OCI-LY1 (cell line): Measurements from ENCODE around the gene PIGU.

Experiments used
- H2AFZ ChIP-seq: fragments of 200-600 bp; sonication (generic), shearing (Covaris generic); 2 replicates; pipeline ENCODE4 v1.6.0; 2014; ENCODE audit warnings: antibody characterized with exemption, mild to moderate bottlenecking, low read length
- H3F3A ChIP-seq: fragments of 200-600 bp; sonication (generic), shearing (Covaris generic); 2 replicates; pipeline ENCODE4 v1.6.0; 2014; ENCODE audit warnings: mild to moderate bottlenecking, antibody characterized with exemption, low read length, moderate library complexity; ENCODE audit not compliant: insufficient read depth
- H3K27ac ChIP-seq: fragments of 200-600 bp; sonication (generic); 2 replicates; pipeline ENCODE4 v1.5.1; 2014; ENCODE audit warnings: low read length, mixed run types, mild to moderate bottlenecking, low read depth; ENCODE audit not compliant: poor library complexity, severe bottlenecking
- H3K27me3 ChIP-seq: fragments of 200-600 bp; sonication (generic); 2 replicates; pipeline ENCODE4 v1.6.0; 2014; ENCODE audit warnings: antibody characterized with exemption, mild to moderate bottlenecking, low read length, moderate library complexity; ENCODE audit not compliant: insufficient read depth
- H3K36me3 ChIP-seq: fragments of 200-600 bp; sonication (generic); 2 replicates; pipeline ENCODE4 v1.6.1; 2014; ENCODE audit warnings: mild to moderate bottlenecking, antibody characterized with exemption, low read length, moderate library complexity, mixed read lengths; ENCODE audit not compliant: insufficient read depth
- H3K4me1 ChIP-seq: fragments of 200-600 bp; sonication (generic); 2 replicates; pipeline ENCODE4 v1.5.1; 2014; ENCODE audit warnings: mild to moderate bottlenecking, low read length, moderate library complexity; ENCODE audit not compliant: insufficient read depth, severe bottlenecking
- H3K4me2 ChIP-seq: fragments of 200-600 bp; sonication (generic), shearing (Covaris generic); 2 replicates; pipeline ENCODE4 v1.6.1; 2014; ENCODE audit warnings: low read length
- H3K4me3 ChIP-seq: fragments of 200-600 bp; sonication (generic); 2 replicates; pipeline ENCODE4 v1.5.1; 2014; ENCODE audit warnings: low read length, low read depth, mild to moderate bottlenecking, mixed read lengths; ENCODE audit not compliant: poor library complexity, severe bottlenecking
- H3K79me2 ChIP-seq: fragments of 200-600 bp; shearing (Covaris generic); 2 replicates; pipeline ENCODE4 v1.6.1; 2016; ENCODE audit warnings: mixed run types, low read length, mixed read lengths; ENCODE audit not compliant: insufficient read depth
- H3K9ac ChIP-seq: fragments of 200-600 bp; sonication (generic), shearing (Covaris generic); 2 replicates; pipeline ENCODE4 v1.6.1; 2014; ENCODE audit warnings: mild to moderate bottlenecking, low read length, mixed read lengths
- H3K9me2 ChIP-seq: fragments of 200-600 bp; sonication (generic), shearing (Covaris generic); 2 replicates; pipeline ENCODE4 v1.6.1; 2014; ENCODE audit warnings: low read depth, mild to moderate bottlenecking, low read length, mixed read lengths
- H3K9me3 ChIP-seq: fragments of 200-600 bp; shearing (Covaris generic); 2 replicates; pipeline ENCODE4 v1.6.1; 2014; ENCODE audit warnings: low read length, mixed read lengths
- H4K20me1 ChIP-seq: fragments of 200-600 bp; sonication (generic), shearing (Covaris generic); 2 replicates; pipeline ENCODE4 v1.6.0; 2016; ENCODE audit warnings: mild to moderate bottlenecking, low read length; ENCODE audit not compliant: insufficient read depth
- CTCF ChIP-seq: fragments of 200-600 bp; sonication (generic), shearing (Covaris generic); IDR thresholded peaks from 2 replicates; pipeline ENCODE4 v1.5.1; 2017; ENCODE audit warnings: mild to moderate bottlenecking, antibody characterized with exemption, low read length, moderate library complexity, mixed read lengths
- EZH2 ChIP-seq: fragments of 200-600 bp; sonication (generic), shearing (Covaris generic); IDR thresholded peaks from 2 replicates; pipeline ENCODE4 v1.8.0; 2017; ENCODE audit warnings: borderline replicate concordance, mixed run types, mild to moderate bottlenecking, antibody characterized with exemption, low read length, moderate library complexity, mixed read lengths

The PIGU gene

GRCh38 chr20:34710861-34711574 lies 34.1 kb upstream of the PIGU start:
- H3K27ac ChIP-seq = no peak overlapping the region
- H3K9me2 ChIP-seq = no peaks in the 10 kb centered on the region
- H3K36me3 ChIP-seq = peaks cover 11% of the 10 kb centered on the region; the same call in 1 of the 2 replicates
- no peaks in the 10 kb centered on the region for H3F3A ChIP-seq
- H3K9me3 ChIP-seq = no peaks in the 10 kb centered on the region
- no peaks in the 10 kb centered on the region for H3K27me3 ChIP-seq
- H3K9ac ChIP-seq = no peak overlapping the region; the same call in 1 of the 2 replicates
- H2AFZ ChIP-seq = no peak overlapping the region
- no peak overlapping the region for H3K4me3 ChIP-seq
- TF ChIP-seq EZH2 (no peak), CTCF (no peak)
- no peaks in the 10 kb centered on the region for H4K20me1 ChIP-seq
- peak overlapping the region; percentile 86; the same call in 1 of the 2 replicates for H3K4me2 ChIP-seq
- H3K79me2 ChIP-seq = no peaks in the 10 kb centered on the region
- H3K4me1 ChIP-seq = peaks cover 12% of the 10 kb centered on the region

DNA sequence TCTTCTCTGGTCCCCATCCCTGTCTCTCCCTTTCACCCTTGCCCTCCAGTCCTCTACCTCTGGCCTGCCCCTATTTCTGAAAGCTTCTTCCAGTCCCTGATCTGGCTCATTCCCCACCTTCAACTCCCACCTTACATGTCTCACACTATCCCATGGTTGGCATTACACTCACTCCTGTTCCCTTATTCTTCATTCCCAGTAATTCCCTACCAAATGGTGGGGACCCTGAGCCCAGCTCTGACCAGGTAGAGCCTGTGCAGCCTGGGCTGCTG lies 33.6 kb upstream of the PIGU start:
- no peaks in the 10 kb centered on the region for H3K27me3 ChIP-seq
- no peaks in the 10 kb centered on the region for H3K9me2 ChIP-seq
- no peak for TF ChIP-seq EZH2
- no peak for TF ChIP-seq CTCF
- H3F3A ChIP-seq = no peaks in the 10 kb centered on the region
- peaks cover 11% of the 10 kb centered on the region; the same call in 1 of the 2 replicates for H3K36me3 ChIP-seq
- H3K9ac ChIP-seq = peak overlapping the region; percentile 65; the same call in 1 of the 2 replicates
- H4K20me1 ChIP-seq = no peaks in the 10 kb centered on the region
- peaks cover 12% of the 10 kb centered on the region for H3K4me1 ChIP-seq
- no peak overlapping the region for H3K27ac ChIP-seq
- no peaks in the 10 kb centered on the region for H3K9me3 ChIP-seq
- no peak overlapping the region for H2AFZ ChIP-seq
- H3K4me2 ChIP-seq = peak overlapping the region; percentile 86
- no peaks in the 10 kb centered on the region for H3K79me2 ChIP-seq
- H3K4me3 ChIP-seq = peak overlapping the region; percentile 70

- Histone ChIP-seq H3K4me3 (peak overlapping the region; percentile 70), H3K9me2 (no peaks in the 10 kb centered on the region), H4K20me1 (no peaks in the 10 kb centered on the region), H3K4me1 (peaks cover 16% of the 10 kb centered on the region), H3F3A (no peaks in the 10 kb centered on the region), H3K4me2 (peak overlapping the region; percentile 86), H3K9me3 (no peaks in the 10 kb centered on the region), H3K79me2 (no peaks in the 10 kb centered on the region), H2AFZ (no peak overlapping the region), H3K9ac (peak overlapping the region; percentile 65), H3K36me3 (peaks cover 7% of the 10 kb centered on the region; the same call in 1 of the 2 replicates), H3K27me3 (no peaks in the 10 kb centered on the region), H3K27ac (no peak overlapping the region)
- TF ChIP-seq CTCF = peak; percentile 63
- TF ChIP-seq EZH2 = no peak
These were observed 33.1 kb upstream of the PIGU start for GRCh38 chr20:34709831-34710567.
